Esophagus muscularis mucosa (tissue), 4 donors: ENCODE results near the gene MAP7D1. TPM values are rescaled to one million over a fixed set of nuclear protein-coding genes. Genes with fewer than 3 reads are reported as not detected.

Experiments used
- DNase-seq: peaks from one replicate; pipeline ENCODE4 v3.0.0-alpha.2; 2017; ENCODE audit errors: extremely low spot score
- H3K27ac ChIP-seq, 4 donors: fragments of 200-600 bp; sonication (generic); replicated peaks in 1 of 4; 1 replicate in 3 of 4; 2 replicates in 1 of 4; pipeline ENCODE4 v1.5.1; 2016 to 2019; ENCODE audit warnings: mild to moderate bottlenecking in 1 of 4
- H3K27me3 ChIP-seq, 4 donors: fragments of 200-600 bp; sonication (generic); one replicate each; pipeline versions ENCODE4 v1.5.1 to v1.6.0; 2016 to 2019
- H3K36me3 ChIP-seq, 4 donors: fragments of 200-600 bp; sonication (generic); one replicate each; pipeline ENCODE4 v1.5.1; 2016 to 2019
- H3K4me1 ChIP-seq, 4 donors: fragments of 200-600 bp; sonication (generic); one replicate each; pipeline ENCODE4 v1.5.1; 2016 to 2019
- H3K4me3 ChIP-seq, 4 donors: fragments of 200-600 bp; sonication (generic); 1 replicate in 2 of 4; 2 replicates in 2 of 4; pipeline ENCODE4 v1.5.1; 2016 to 2019; ENCODE audit warnings: mild to moderate bottlenecking in 4 of 4, moderate library complexity in 1 of 4
- H3K9me3 ChIP-seq, 4 donors: fragments of 200-600 bp; sonication (generic); 1 replicate in 3 of 4; 2 replicates in 1 of 4; pipeline ENCODE4 v1.5.1; 2016 to 2019
- CTCF ChIP-seq, 3 experiments: fragments of 200-600 bp in 2 of 3; fragments of 450-650 bp in 1 of 3; sonication (generic) in 2 of 3; IDR thresholded peaks; one replicate each; pipeline ENCODE4 v1.5.1; 2017 to 2019; ENCODE audit warnings: antibody characterized with exemption in 3 of 3, mild to moderate bottlenecking in 2 of 3, moderate library complexity in 1 of 3
- EP300 ChIP-seq: sonication (generic); formaldehyde crosslinking; IDR thresholded peaks from one replicate; pipeline ENCODE4 v1.6.1; 2017; ENCODE audit warnings: antibody characterized with exemption
- POLR2A ChIP-seq: fragments of 450-650 bp; IDR thresholded peaks from one replicate; pipeline ENCODE4 v1.6.1; 2017; ENCODE audit warnings: antibody characterized with exemption, moderate library complexity, mild to moderate bottlenecking, low read depth
- POLR2AphosphoS5 ChIP-seq, 2 donors: sonication (generic); formaldehyde crosslinking; IDR thresholded peaks; one replicate each; pipeline ENCODE4 v1.6.1; 2017; ENCODE audit warnings: antibody characterized with exemption in 2 of 2
- WGBS: methylation state at CpG from one replicate; pipeline ENCODE4 v1.1.5; 2018; 5-methylcytosine and 5-hydroxymethylcytosine counted together
- intact Hi-C: fragments of 100-400 bp; cut with DNase I; formaldehyde crosslinking; loops from one replicate; pipeline ENCODE4 v1.15.1; 2023
- total RNA-seq, 4 donors: library from RNA; depleted of rRNA; stranded (reverse); fragments of >200 nt; gene quantifications; one replicate each; pipeline versions ENCODE4 v1.1.0 to v1.2.1, GENCODE V29; 2016

Gene MAP7D1
- total RNA-seq, 4 donors from 2014 or later, result 162 to 263 (median 225) TPM

GRCh38 chr1:36133484-36133883, 22.5 kb upstream of the MAP7D1 start:
- no peaks in the 10 kb centered on the region for H3K27me3 ChIP-seq
- no peak overlapping the region for H3K4me3 ChIP-seq
- TF ChIP-seq POLR2AphosphoS5 (IDR thresholded peaks at IDR 0.05), result no peak
- no peak for TF ChIP-seq CTCF (IDR thresholded peaks at IDR 0.05)
- no peak for TF ChIP-seq EP300
- no peak for TF ChIP-seq POLR2A
- DNase-seq, result no peak
- H3K9me3 ChIP-seq, result no peaks in the 10 kb centered on the region
- H3K36me3 ChIP-seq, result peaks cover 5 to 25% (median 20%) of the 10 kb centered on the region in 4 donors
- H3K27ac ChIP-seq, result peak overlapping the region in 3 of 4 donors; percentile 73 to 83 (median 75)
- peaks cover 33 to 52% (median 49%) of the 10 kb centered on the region in 4 donors for H3K4me1 ChIP-seq
- intact Hi-C loops, result loop anchor here (10.0 kb wide), 1 partner anchor 291 kb away; no protein-coding TSS in a partner anchor
- WGBS, result 61% methylated on average over 2 of the region's 3 CpGs

GRCh38 chr1:36134031-36134430, 21.9 kb upstream of the MAP7D1 start:
- no peak for DNase-seq
- no peak for TF ChIP-seq POLR2AphosphoS5 (IDR thresholded peaks at IDR 0.05)
- TF ChIP-seq EP300, result no peak
- TF ChIP-seq POLR2A, result no peak
- no peak for TF ChIP-seq CTCF (IDR thresholded peaks at IDR 0.05)
- H3K9me3 ChIP-seq, result no peaks in the 10 kb centered on the region
- no peaks in the 10 kb centered on the region for H3K27me3 ChIP-seq
- peak overlapping the region; percentile 68 to 83 (median 74) for H3K27ac ChIP-seq
- H3K36me3 ChIP-seq, result peaks cover 11 to 30% (median 24%) of the 10 kb centered on the region in 4 donors
- H3K4me3 ChIP-seq, result no peak overlapping the region
- WGBS, result 76% methylated on average over 5 of the region's 6 CpGs
- intact Hi-C loops, result loop anchor here (2.0 to 10.0 kb wide), 2 partner anchors 35 to 291 kb away; no protein-coding TSS in a partner anchor
- H3K4me1 ChIP-seq, result peaks cover 33 to 53% (median 49%) of the 10 kb centered on the region in 4 donors

- peak overlapping the region; percentile 68 to 83 (median 74) for H3K27ac ChIP-seq
- 49% methylated on average over 4 of the region's 7 CpGs for WGBS
- H3K36me3 ChIP-seq, result peaks cover 12 to 37% (median 31%) of the 10 kb centered on the region in 4 donors
- H3K27me3 ChIP-seq, result no peaks in the 10 kb centered on the region
- TF ChIP-seq CTCF (IDR thresholded peaks at IDR 0.05) (peak; percentile 67 to 81 (median 77)), POLR2A (no peak), EP300 (no peak)
- no peaks in the 10 kb centered on the region for H3K9me3 ChIP-seq
- no peak overlapping the region for H3K4me3 ChIP-seq
- peaks cover 33 to 59% (median 52%) of the 10 kb centered on the region in 4 donors for H3K4me1 ChIP-seq
- DNase-seq, result no peak
- intact Hi-C loops, result loop anchor here (2.0 to 10.0 kb wide), 2 partner anchors 36 to 290 kb away; no protein-coding TSS in a partner anchor
Observed at GRCh38 chr1:36134505-36135329, 21.2 kb upstream of the MAP7D1 start.

GRCh38 chr1:36135330-36135667, 20.7 kb upstream of the MAP7D1 start:
- 67% methylated on average over 6 of the region's 6 CpGs for WGBS
- TF ChIP-seq CTCF (IDR thresholded peaks at IDR 0.05), result no peak
- no peak for TF ChIP-seq POLR2A
- TF ChIP-seq EP300, result no peak
- no peak for TF ChIP-seq POLR2AphosphoS5 (IDR thresholded peaks at IDR 0.05)
- intact Hi-C loops, result loop anchor here (2.0 to 10.0 kb wide), 2 partner anchors 36 to 290 kb away; no protein-coding TSS in a partner anchor
- Histone ChIP-seq H3K36me3 (peaks cover 12 to 43% (median 34%) of the 10 kb centered on the region in 4 donors), H3K27ac (peak overlapping the region; percentile 68 to 83 (median 74)), H3K4me1 (peaks cover 38 to 64% (median 58%) of the 10 kb centered on the region in 4 donors), H3K27me3 (no peaks in the 10 kb centered on the region), H3K4me3 (no peak overlapping the region), H3K9me3 (no peaks in the 10 kb centered on the region)
- no peak for DNase-seq
